ENCODE results near the gene WNT9B. TPM values are rescaled to one million over a fixed set of nuclear protein-coding genes. Genes with fewer than 3 reads are reported as not detected.

Gene WNT9B
- total and polyA plus RNA-seq, 11 donors: 0.19 to 1.4 (median 0.53) TPM

DNA sequence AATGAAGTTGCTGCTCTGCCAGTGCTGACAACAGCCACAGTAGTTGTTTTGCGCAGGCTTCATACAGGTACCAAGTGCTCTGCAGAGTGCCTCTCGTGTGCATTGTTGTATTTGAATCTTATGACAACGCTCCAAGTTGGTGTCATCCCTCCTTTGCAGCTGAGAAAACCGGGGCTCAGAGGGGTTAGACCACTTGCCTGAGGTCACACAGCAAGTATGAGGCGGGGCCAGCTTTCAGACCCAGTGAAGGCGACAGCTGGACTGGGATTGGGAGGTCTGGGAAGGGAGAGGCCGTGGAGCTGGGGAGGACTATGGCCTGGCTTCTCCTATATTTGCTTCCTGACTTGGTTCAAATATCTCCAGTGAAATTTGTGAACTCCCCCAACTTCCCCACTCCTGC is 33.2 kb downstream of the WNT9B start:
- no peak overlapping the region for H3K4me3 ChIP-seq
- H3K27me3 ChIP-seq: peaks cover 0 to 34% (median 2%) of the 10 kb centered on the region in 9 donors
- H3K36me3 ChIP-seq: no peaks in the 10 kb centered on the region
- intact Hi-C loops (cut with DNase I): no loop called here
- 71 to 85% (median 79%) methylated on average over 7 of the region's 7 CpGs for WGBS, 4 donors
- no peak for ATAC-seq
- H3K4me1 ChIP-seq: no peaks in the 10 kb centered on the region
- H3K9me3 ChIP-seq: no peaks in the 10 kb centered on the region
- DNase-seq: no peak
- no peak overlapping the region for H3K27ac ChIP-seq
- TF ChIP-seq, protein P1, sequence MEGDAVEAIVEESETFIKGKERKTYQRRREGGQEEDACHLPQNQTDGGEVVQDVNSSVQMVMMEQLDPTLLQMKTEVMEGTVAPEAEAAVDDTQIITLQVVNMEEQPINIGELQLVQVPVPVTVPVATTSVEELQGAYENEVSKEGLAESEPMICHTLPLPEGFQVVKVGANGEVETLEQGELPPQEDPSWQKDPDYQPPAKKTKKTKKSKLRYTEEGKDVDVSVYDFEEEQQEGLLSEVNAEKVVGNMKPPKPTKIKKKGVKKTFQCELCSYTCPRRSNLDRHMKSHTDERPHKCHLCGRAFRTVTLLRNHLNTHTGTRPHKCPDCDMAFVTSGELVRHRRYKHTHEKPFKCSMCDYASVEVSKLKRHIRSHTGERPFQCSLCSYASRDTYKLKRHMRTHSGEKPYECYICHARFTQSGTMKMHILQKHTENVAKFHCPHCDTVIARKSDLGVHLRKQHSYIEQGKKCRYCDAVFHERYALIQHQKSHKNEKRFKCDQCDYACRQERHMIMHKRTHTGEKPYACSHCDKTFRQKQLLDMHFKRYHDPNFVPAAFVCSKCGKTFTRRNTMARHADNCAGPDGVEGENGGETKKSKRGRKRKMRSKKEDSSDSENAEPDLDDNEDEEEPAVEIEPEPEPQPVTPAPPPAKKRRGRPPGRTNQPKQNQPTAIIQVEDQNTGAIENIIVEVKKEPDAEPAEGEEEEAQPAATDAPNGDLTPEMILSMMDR (IDR thresholded peaks at IDR 0.05): no peak
- TF ChIP-seq POLR2A (IDR thresholded peaks at IDR 0.05): no peak

GRCh38 chr17:46885415-46886309 is 34.3 kb downstream of the WNT9B start:
- Histone ChIP-seq H3K36me3 (no peaks in the 10 kb centered on the region), H3K4me3 (no peak overlapping the region), H3K4me1 (peaks cover 0 to 3% (median 0%) of the 10 kb centered on the region in 12 donors), H3K27ac (no peak overlapping the region), H3K9me3 (no peaks in the 10 kb centered on the region), H3K27me3 (peaks cover 0 to 44% (median 2%) of the 10 kb centered on the region in 9 donors)
- peak in 1 of 4 donors; percentile 42 for ATAC-seq
- intact Hi-C loops (cut with DNase I): no loop called here
- no peak for TF ChIP-seq POLR2A (IDR thresholded peaks at IDR 0.05)
- TF ChIP-seq, protein P1 (IDR thresholded peaks at IDR 0.05): no peak
- WGBS, 4 donors: 58 to 68% (median 65%) methylated on average over 10 of the region's 10 CpGs
- DNase-seq: no peak

- DNase-seq (no peak), ATAC-seq (no peak)
- intact Hi-C loops (cut with DNase I): no loop called here
- WGBS, 4 donors: 89 to 100% (median 92%) methylated on average over 1 of the region's 1 CpG
- H3K27ac ChIP-seq: no peak overlapping the region
- H3K4me3 ChIP-seq: no peak overlapping the region
- TF ChIP-seq, protein P1 (IDR thresholded peaks at IDR 0.05): no peak
- no peak for TF ChIP-seq POLR2A (IDR thresholded peaks at IDR 0.05)
- peaks cover 0 to 47% (median 2%) of the 10 kb centered on the region in 9 donors for H3K27me3 ChIP-seq
- H3K4me1 ChIP-seq: peaks cover 0 to 8% (median 0%) of the 10 kb centered on the region in 12 donors
- H3K36me3 ChIP-seq: no peaks in the 10 kb centered on the region
- H3K9me3 ChIP-seq: no peaks in the 10 kb centered on the region
Observed at GRCh38 chr17:46886310-46886663, 34.9 kb downstream of the WNT9B start.

- Histone ChIP-seq H3K27ac (no peak overlapping the region), H3K27me3 (peaks cover 0 to 49% (median 2%) of the 10 kb centered on the region in 9 donors), H3K9me3 (no peaks in the 10 kb centered on the region), H3K4me1 (peaks cover 0 to 8% (median 0%) of the 10 kb centered on the region in 12 donors), H3K4me3 (no peak overlapping the region), H3K36me3 (no peaks in the 10 kb centered on the region)
- DNase-seq (no peak), ATAC-seq (no peak)
- intact Hi-C loops (cut with DNase I): no loop called here
- WGBS, 4 donors: 72 to 83% (median 75%) methylated on average over 3 of the region's 3 CpGs
- TF ChIP-seq POLR2A (IDR thresholded peaks at IDR 0.05): no peak
- TF ChIP-seq, protein P1 (IDR thresholded peaks at IDR 0.05): no peak
Observed at GRCh38 chr17:46887717-46888116, 36.3 kb downstream of the WNT9B start.
